ENCODE data around the gene EXOC8.

EXOC8 gene

GRCh38 chr1:231318015-231318355, 19.7 kb downstream of the EXOC8 start:
- no peaks in the 10 kb centered on the region for H3K27me3 ChIP-seq (replicated peaks in 2 of 5; ENCODE audit: control insufficient read depth in 4 of 5, insufficient read depth in 5 of 5, low read length in 4 of 5)
- ChIA-PET CTCF (interaction anchor here (0.6 to 1.1 kb wide), 3 partner anchors 8 to 123 kb away, joined by 3 read pairs; partner anchors contain the start of gene EXOC8), POLR2A (no interaction called here)
- H3K36me3 ChIP-seq (ENCODE audit: control insufficient read depth in 4 of 4, insufficient read depth in 4 of 4, low read length in 3 of 4) = no peaks in the 10 kb centered on the region
- DNase-seq = no peak
- H3K9me3 ChIP-seq (ENCODE audit: control extremely low read depth in 1 of 5, control insufficient read depth in 4 of 5, insufficient read depth in 2 of 5, low read depth in 1 of 5, low read length in 4 of 5) = no peaks in the 10 kb centered on the region
- WGBS (ENCODE audit: insufficient coverage) = over 99% methylated on average over 13 of the region's 15 CpGs
- no peaks in the 10 kb centered on the region for H3K4me1 ChIP-seq (ENCODE audit: control extremely low read depth in 1 of 4, control insufficient read depth in 4 of 4, insufficient read depth in 4 of 4, low read length in 3 of 4)
- no peak overlapping the region for H3K27ac ChIP-seq (ENCODE audit: insufficient read depth in 1 of 2, low read depth in 1 of 2, low read length in 2 of 2, poor library complexity in 1 of 2, severe bottlenecking in 2 of 2)
- H3K4me3 ChIP-seq (ENCODE audit: control insufficient read depth in 1 of 7, extremely low read depth in 1 of 7, insufficient read depth in 4 of 7, low read depth in 2 of 7, low read length in 6 of 7) = no peak overlapping the region

- no peak for DNase-seq
- no peak overlapping the region for H3K4me3 ChIP-seq (ENCODE audit: control insufficient read depth in 1 of 7, extremely low read depth in 1 of 7, insufficient read depth in 4 of 7, low read depth in 2 of 7, low read length in 6 of 7)
- no peak overlapping the region for H3K27ac ChIP-seq (ENCODE audit: insufficient read depth in 1 of 2, low read depth in 1 of 2, low read length in 2 of 2, poor library complexity in 1 of 2, severe bottlenecking in 2 of 2)
- H3K27me3 ChIP-seq (replicated peaks in 2 of 5; ENCODE audit: control insufficient read depth in 4 of 5, insufficient read depth in 5 of 5, low read length in 4 of 5) = no peaks in the 10 kb centered on the region
- 98% methylated on average over 44 of the region's 44 CpGs for WGBS (ENCODE audit: insufficient coverage)
- no peaks in the 10 kb centered on the region for H3K4me1 ChIP-seq (ENCODE audit: control extremely low read depth in 1 of 4, control insufficient read depth in 4 of 4, insufficient read depth in 4 of 4, low read length in 3 of 4)
- H3K9me3 ChIP-seq (ENCODE audit: control extremely low read depth in 1 of 5, control insufficient read depth in 4 of 5, insufficient read depth in 2 of 5, low read depth in 1 of 5, low read length in 4 of 5) = no peaks in the 10 kb centered on the region
- no peaks in the 10 kb centered on the region for H3K36me3 ChIP-seq (ENCODE audit: control insufficient read depth in 4 of 4, insufficient read depth in 4 of 4, low read length in 3 of 4)
- ChIA-PET CTCF (interaction anchor here (0.6 to 2.7 kb wide), 6 partner anchors 7 to 130 kb away, joined by 3 to 15 read pairs (median 3); partner anchors contain the start of gene EXOC8), POLR2A (interaction anchor here (0.6 kb wide), 1 partner anchor 28 kb away, joined by 4 read pairs; no protein-coding TSS in a partner anchor)
Observed at GRCh38 chr1:231317306-231318014, 20.2 kb downstream of the EXOC8 start.

- peak; percentile 38 to 66 (median 62) for DNase-seq
- CTCF ChIA-PET = interaction anchor here (0.6 to 2.7 kb wide), 6 partner anchors 9 to 47 kb away, joined by 3 to 15 read pairs (median 4); partner anchors contain the start of genes EXOC8 and SPRTN
- H3K9me3 ChIP-seq (ENCODE audit: control extremely low read depth in 1 of 5, control insufficient read depth in 4 of 5, insufficient read depth in 2 of 5, low read depth in 1 of 5, low read length in 4 of 5) = no peaks in the 10 kb centered on the region
- no peaks in the 10 kb centered on the region for H3K27me3 ChIP-seq (replicated peaks in 2 of 5; ENCODE audit: control insufficient read depth in 4 of 5, insufficient read depth in 5 of 5, low read length in 4 of 5)
- H3K36me3 ChIP-seq (ENCODE audit: control insufficient read depth in 4 of 4, insufficient read depth in 4 of 4, low read length in 3 of 4) = no peaks in the 10 kb centered on the region
- no peaks in the 10 kb centered on the region for H3K4me1 ChIP-seq (ENCODE audit: control extremely low read depth in 1 of 4, control insufficient read depth in 4 of 4, insufficient read depth in 4 of 4, low read length in 3 of 4)
- no peak overlapping the region for H3K27ac ChIP-seq (ENCODE audit: insufficient read depth in 1 of 2, low read depth in 1 of 2, low read length in 2 of 2, poor library complexity in 1 of 2, severe bottlenecking in 2 of 2)
- POLR2A ChIA-PET = interaction anchor here (0.6 kb wide), 1 partner anchor 214 kb away, joined by 4 read pairs; no protein-coding TSS in a partner anchor
- 13% methylated on average over 7 of the region's 11 CpGs for WGBS (ENCODE audit: insufficient coverage)
- no peak overlapping the region for H3K4me3 ChIP-seq (ENCODE audit: control insufficient read depth in 1 of 7, extremely low read depth in 1 of 7, insufficient read depth in 4 of 7, low read depth in 2 of 7, low read length in 6 of 7)
Observed at GRCh38 chr1:231315887-231316286, 21.8 kb downstream of the EXOC8 start.

- H3K27me3 ChIP-seq (replicated peaks in 2 of 5; ENCODE audit: control insufficient read depth in 4 of 5, insufficient read depth in 5 of 5, low read length in 4 of 5) = no peaks in the 10 kb centered on the region
- H3K27ac ChIP-seq (ENCODE audit: insufficient read depth in 1 of 2, low read depth in 1 of 2, low read length in 2 of 2, poor library complexity in 1 of 2, severe bottlenecking in 2 of 2) = no peak overlapping the region
- H3K9me3 ChIP-seq (ENCODE audit: control extremely low read depth in 1 of 5, control insufficient read depth in 4 of 5, insufficient read depth in 2 of 5, low read depth in 1 of 5, low read length in 4 of 5) = no peaks in the 10 kb centered on the region
- 98% methylated on average over 4 of the region's 4 CpGs for WGBS (ENCODE audit: insufficient coverage)
- H3K4me3 ChIP-seq (ENCODE audit: control insufficient read depth in 1 of 7, extremely low read depth in 1 of 7, insufficient read depth in 4 of 7, low read depth in 2 of 7, low read length in 6 of 7) = no peak overlapping the region
- ChIA-PET CTCF (interaction anchor here (1.3 to 1.4 kb wide), 2 partner anchors 19 to 25 kb away, joined by 3 to 5 read pairs; no protein-coding TSS in a partner anchor), POLR2A (no interaction called here)
- DNase-seq = no peak
- no peaks in the 10 kb centered on the region for H3K36me3 ChIP-seq (ENCODE audit: control insufficient read depth in 4 of 4, insufficient read depth in 4 of 4, low read length in 3 of 4)
- no peaks in the 10 kb centered on the region for H3K4me1 ChIP-seq (ENCODE audit: control extremely low read depth in 1 of 4, control insufficient read depth in 4 of 4, insufficient read depth in 4 of 4, low read length in 3 of 4)
Observed at GRCh38 chr1:231313661-231314060, 24.0 kb downstream of the EXOC8 start.

GRCh38 chr1:231312432-231312788, 25.2 kb downstream of the EXOC8 start:
- H3K27ac ChIP-seq (ENCODE audit: insufficient read depth in 1 of 2, low read depth in 1 of 2, low read length in 2 of 2, poor library complexity in 1 of 2, severe bottlenecking in 2 of 2) = no peak overlapping the region
- no peak for DNase-seq
- no peaks in the 10 kb centered on the region for H3K9me3 ChIP-seq (ENCODE audit: control extremely low read depth in 1 of 5, control insufficient read depth in 4 of 5, insufficient read depth in 2 of 5, low read depth in 1 of 5, low read length in 4 of 5)
- ChIA-PET POLR2A (no interaction called here), CTCF (no interaction called here)
- H3K36me3 ChIP-seq (ENCODE audit: control insufficient read depth in 4 of 4, insufficient read depth in 4 of 4, low read length in 3 of 4) = no peaks in the 10 kb centered on the region
- WGBS (ENCODE audit: insufficient coverage) = 93% methylated on average over 3 of the region's 5 CpGs
- H3K4me3 ChIP-seq (ENCODE audit: control insufficient read depth in 1 of 7, extremely low read depth in 1 of 7, insufficient read depth in 4 of 7, low read depth in 2 of 7, low read length in 6 of 7) = no peak overlapping the region
- no peaks in the 10 kb centered on the region for H3K27me3 ChIP-seq (replicated peaks in 2 of 5; ENCODE audit: control insufficient read depth in 4 of 5, insufficient read depth in 5 of 5, low read length in 4 of 5)
- H3K4me1 ChIP-seq (ENCODE audit: control extremely low read depth in 1 of 4, control insufficient read depth in 4 of 4, insufficient read depth in 4 of 4, low read length in 3 of 4) = no peaks in the 10 kb centered on the region

- H3K4me1 ChIP-seq (ENCODE audit: control extremely low read depth in 1 of 4, control insufficient read depth in 4 of 4, insufficient read depth in 4 of 4, low read length in 3 of 4) = no peaks in the 10 kb centered on the region
- ChIA-PET POLR2A (no interaction called here), CTCF (no interaction called here)
- H3K4me3 ChIP-seq (ENCODE audit: control insufficient read depth in 1 of 7, extremely low read depth in 1 of 7, insufficient read depth in 4 of 7, low read depth in 2 of 7, low read length in 6 of 7) = no peak overlapping the region
- no peaks in the 10 kb centered on the region for H3K27me3 ChIP-seq (replicated peaks in 2 of 5; ENCODE audit: control insufficient read depth in 4 of 5, insufficient read depth in 5 of 5, low read length in 4 of 5)
- H3K27ac ChIP-seq (ENCODE audit: insufficient read depth in 1 of 2, low read depth in 1 of 2, low read length in 2 of 2, poor library complexity in 1 of 2, severe bottlenecking in 2 of 2) = no peak overlapping the region
- WGBS (ENCODE audit: insufficient coverage) = 95% methylated on average over 8 of the region's 8 CpGs
- no peaks in the 10 kb centered on the region for H3K36me3 ChIP-seq (ENCODE audit: control insufficient read depth in 4 of 4, insufficient read depth in 4 of 4, low read length in 3 of 4)
- no peaks in the 10 kb centered on the region for H3K9me3 ChIP-seq (ENCODE audit: control extremely low read depth in 1 of 5, control insufficient read depth in 4 of 5, insufficient read depth in 2 of 5, low read depth in 1 of 5, low read length in 4 of 5)
- DNase-seq = no peak
Observed at GRCh38 chr1:231311720-231312431, 25.8 kb downstream of the EXOC8 start.

GRCh38 chr1:231310391-231310934, 27.2 kb downstream of the EXOC8 start:
- Histone ChIP-seq H3K27me3 (replicated peaks in 2 of 5; ENCODE audit: control insufficient read depth in 4 of 5, insufficient read depth in 5 of 5, low read length in 4 of 5) (no peaks in the 10 kb centered on the region), H3K27ac (ENCODE audit: insufficient read depth in 1 of 2, low read depth in 1 of 2, low read length in 2 of 2, poor library complexity in 1 of 2, severe bottlenecking in 2 of 2) (no peak overlapping the region), H3K9me3 (ENCODE audit: control extremely low read depth in 1 of 5, control insufficient read depth in 4 of 5, insufficient read depth in 2 of 5, low read depth in 1 of 5, low read length in 4 of 5) (no peaks in the 10 kb centered on the region), H3K36me3 (ENCODE audit: control insufficient read depth in 4 of 4, insufficient read depth in 4 of 4, low read length in 3 of 4) (no peaks in the 10 kb centered on the region), H3K4me1 (ENCODE audit: control extremely low read depth in 1 of 4, control insufficient read depth in 4 of 4, insufficient read depth in 4 of 4, low read length in 3 of 4) (no peaks in the 10 kb centered on the region), H3K4me3 (ENCODE audit: control insufficient read depth in 1 of 7, extremely low read depth in 1 of 7, insufficient read depth in 4 of 7, low read depth in 2 of 7, low read length in 6 of 7) (no peak overlapping the region)
- POLR2A ChIA-PET = no interaction called here
- 100% methylated on average over 7 of the region's 10 CpGs for WGBS (ENCODE audit: insufficient coverage)
- no peak for DNase-seq
- CTCF ChIA-PET = interaction anchor here (0.9 kb wide), 1 partner anchor 8 kb away, joined by 3 read pairs; no protein-coding TSS in a partner anchor

Measured in common myeloid progenitor, CD34-positive (primary cell).